Measurements from ENCODE around the gene MXI1. TPM values are rescaled to one million over a fixed set of nuclear protein-coding genes. Genes with fewer than 3 reads are reported as not detected.

MXI1 gene
- total RNA-seq, 1 experiment from 2014 or later = 8.4 TPM

GRCh38 chr10:110224992-110225391 lies 17.6 kb downstream of the MXI1 start:
- H3K4me1 Mint-ChIP-seq (ENCODE audit: low read depth, unreplicated experiment) = peaks cover 16% of the 10 kb centered on the region
- peaks cover 36% of the 10 kb centered on the region for H3K36me3 Mint-ChIP-seq (ENCODE audit: insufficient read depth, unreplicated experiment)
- TF ChIP-seq CTCF (IDR thresholded peaks at IDR 0.05; ENCODE audit: unreplicated experiment) = no peak
- no peaks in the 10 kb centered on the region for H3K27me3 Mint-ChIP-seq (ENCODE audit: unreplicated experiment)
- no TSS peak for BruUV-seq (replicated peaks)
- DNase-seq = no peak
- intact Hi-C loops (cut with micrococcal nuclease; ENCODE audit: unreplicated experiment) = loop anchor here (2.0 to 5.0 kb wide), 2 partner anchors 14 to 343 kb away; no protein-coding TSS in a partner anchor
- H3K9me3 Mint-ChIP-seq (ENCODE audit: low read depth, unreplicated experiment) = no peaks in the 10 kb centered on the region
- peak overlapping the region; percentile 82 for H3K27ac Mint-ChIP-seq (ENCODE audit: unreplicated experiment)
- H3K4me3 Mint-ChIP-seq (ENCODE audit: low read depth, unreplicated experiment) = peak overlapping the region; percentile 76
- CTCF ChIA-PET = no interaction called here

- no peak for TF ChIP-seq CTCF (IDR thresholded peaks at IDR 0.05; ENCODE audit: unreplicated experiment)
- CTCF ChIA-PET = no interaction called here
- intact Hi-C loops (cut with micrococcal nuclease; ENCODE audit: unreplicated experiment) = loop anchor here (2.0 kb wide), 1 partner anchor 15 kb away; no protein-coding TSS in a partner anchor
- no peak for DNase-seq
- H3K27me3 Mint-ChIP-seq (ENCODE audit: unreplicated experiment) = no peaks in the 10 kb centered on the region
- peak overlapping the region; percentile 82 for H3K27ac Mint-ChIP-seq (ENCODE audit: unreplicated experiment)
- H3K4me1 Mint-ChIP-seq (ENCODE audit: low read depth, unreplicated experiment) = peaks cover 16% of the 10 kb centered on the region
- BruUV-seq (replicated peaks) = no TSS peak
- H3K36me3 Mint-ChIP-seq (ENCODE audit: insufficient read depth, unreplicated experiment) = peaks cover 36% of the 10 kb centered on the region
- H3K9me3 Mint-ChIP-seq (ENCODE audit: low read depth, unreplicated experiment) = no peaks in the 10 kb centered on the region
- peak overlapping the region; percentile 76 for H3K4me3 Mint-ChIP-seq (ENCODE audit: low read depth, unreplicated experiment)
These were observed 18.0 kb downstream of the MXI1 start for GRCh38 chr10:110225441-110225755.

GRCh38 chr10:110225756-110226542 lies 18.5 kb downstream of the MXI1 start:
- Mint-ChIP-seq H3K4me3 (ENCODE audit: low read depth, unreplicated experiment) (peak overlapping the region; percentile 76), H3K36me3 (ENCODE audit: insufficient read depth, unreplicated experiment) (peaks cover 36% of the 10 kb centered on the region), H3K27me3 (ENCODE audit: unreplicated experiment) (no peaks in the 10 kb centered on the region), H3K27ac (ENCODE audit: unreplicated experiment) (peak overlapping the region; percentile 82), H3K4me1 (ENCODE audit: low read depth, unreplicated experiment) (peaks cover 16% of the 10 kb centered on the region), H3K9me3 (ENCODE audit: low read depth, unreplicated experiment) (no peaks in the 10 kb centered on the region)
- CTCF ChIA-PET = interaction anchor here (0.7 to 0.9 kb wide), 2 partner anchors 51 to 171 kb away, joined by 3 to 8 read pairs; no protein-coding TSS in a partner anchor
- peak; percentile 82 for DNase-seq
- no peak for TF ChIP-seq CTCF (IDR thresholded peaks at IDR 0.05; ENCODE audit: unreplicated experiment)
- BruUV-seq (replicated peaks) = no TSS peak
- intact Hi-C loops (cut with micrococcal nuclease; ENCODE audit: unreplicated experiment) = loop anchor here (2.0 kb wide), 1 partner anchor 15 kb away; no protein-coding TSS in a partner anchor

- intact Hi-C loops (cut with micrococcal nuclease; ENCODE audit: unreplicated experiment) = no loop called here
- peaks cover 16% of the 10 kb centered on the region for H3K4me1 Mint-ChIP-seq (ENCODE audit: low read depth, unreplicated experiment)
- CTCF ChIA-PET = interaction anchor here (0.6 to 0.9 kb wide), 8 partner anchors 19 to 1237 kb away, joined by 3 to 8 read pairs (median 4); no protein-coding TSS in a partner anchor
- H3K36me3 Mint-ChIP-seq (ENCODE audit: insufficient read depth, unreplicated experiment) = peaks cover 36% of the 10 kb centered on the region
- no TSS peak for BruUV-seq (replicated peaks)
- H3K4me3 Mint-ChIP-seq (ENCODE audit: low read depth, unreplicated experiment) = peak overlapping the region; percentile 76
- peak overlapping the region; percentile 82 for H3K27ac Mint-ChIP-seq (ENCODE audit: unreplicated experiment)
- TF ChIP-seq CTCF (IDR thresholded peaks at IDR 0.05; ENCODE audit: unreplicated experiment) = no peak
- H3K27me3 Mint-ChIP-seq (ENCODE audit: unreplicated experiment) = no peaks in the 10 kb centered on the region
- no peaks in the 10 kb centered on the region for H3K9me3 Mint-ChIP-seq (ENCODE audit: low read depth, unreplicated experiment)
- DNase-seq = peak; percentile 82
These were observed 19.1 kb downstream of the MXI1 start for GRCh38 chr10:110226543-110226925.

All from Calu3 (cell line).